Stimulated activated CD4-positive, alpha-beta T cell treated with anti-CD3 and anti-CD28 coated beads, Interleukin-15, amount 100 ng/mL, for 24 hours (primary cell): ENCODE data around the gene TRMT10B.
"Not testable (repeated sequence)": the region's sequence is repeated elsewhere in the genome, so short reads cannot be mapped to it uniquely, and the experiment has no call there.

Experiments used
- DNase-seq: peaks from one replicate; pipeline ENCODE4 v3.0.0-alpha.2; 2020

The TRMT10B gene

GRCh38 chr9:37753489-37754190 lies at the start of gene TRMT10B:
TRMT10B (plus strand) TSS chr9:37753805; CDS start chr9:37761932, 8,127 bp downstream.
- DNase-seq = peak; percentile 85

- no peak for DNase-seq
Measured at GRCh38 chr9:37705787-37706186, 47.8 kb upstream of the TRMT10B start.

- DNase-seq = no peak
Measured at GRCh38 chr9:37706290-37706689, 47.3 kb upstream of the TRMT10B start.

- no peak for DNase-seq
Measured at GRCh38 chr9:37707748-37708147, 45.9 kb upstream of the TRMT10B start.

GRCh38 chr9:37710046-37710445 lies 43.6 kb upstream of the TRMT10B start:
- DNase-seq = no peak

GRCh38 chr9:37715260-37715659 lies 38.3 kb upstream of the TRMT10B start:
- DNase-seq = no peak

- DNase-seq = no peak
Measured at GRCh38 chr9:37715991-37716505, 37.6 kb upstream of the TRMT10B start.

GRCh38 chr9:37719526-37719925 lies 34.1 kb upstream of the TRMT10B start:
- no peak for DNase-seq

- no peak for DNase-seq
Measured at GRCh38 chr9:37727013-37727412, 26.6 kb upstream of the TRMT10B start.

- DNase-seq = no peak
Measured at GRCh38 chr9:37729499-37729898, 24.1 kb upstream of the TRMT10B start.

- DNase-seq = no peak
Measured at GRCh38 chr9:37730256-37730655, 23.3 kb upstream of the TRMT10B start.

GRCh38 chr9:37730839-37731238 lies 22.8 kb upstream of the TRMT10B start:
- no peak for DNase-seq

- DNase-seq = no peak
Measured at GRCh38 chr9:37732086-37732741, 21.4 kb upstream of the TRMT10B start.

GRCh38 chr9:37732952-37733351 lies 20.7 kb upstream of the TRMT10B start:
- DNase-seq = no peak

GRCh38 chr9:37739222-37739621 lies 14.4 kb upstream of the TRMT10B start:
- no peak for DNase-seq

- DNase-seq = no peak
Measured at GRCh38 chr9:37740128-37740527, 13.5 kb upstream of the TRMT10B start.

GRCh38 chr9:37740631-37741328 lies 12.8 kb upstream of the TRMT10B start:
- no peak for DNase-seq

- DNase-seq = no peak
Measured at GRCh38 chr9:37745970-37746369, 7.6 kb upstream of the TRMT10B start.

- DNase-seq = no peak
Measured at GRCh38 chr9:37746448-37747270, 6.9 kb upstream of the TRMT10B start.

GRCh38 chr9:37747271-37747753 lies 6.3 kb upstream of the TRMT10B start:
- peak; percentile 70 for DNase-seq

- DNase-seq = no peak
Measured at GRCh38 chr9:37749129-37749528, 4.5 kb upstream of the TRMT10B start.

- no peak for DNase-seq
Measured at GRCh38 chr9:37751186-37751585, 2.4 kb upstream of the TRMT10B start.

- DNase-seq = not testable (repeated sequence)
Measured at GRCh38 chr9:37751704-37752103, 1.9 kb upstream of the TRMT10B start.
